Muscle of back (tissue), 11 donors: Measurements from ENCODE around the gene RHOBTB3. TPM values are rescaled to one million over a fixed set of nuclear protein-coding genes. Genes with fewer than 3 reads are reported as not detected.

Source experiments
- DNase-seq, 3 donors: peaks; one replicate each; pipeline versions ENCODE4 v3.0.0 to v3.0.0-alpha.2; 2013
- polyA plus RNA-seq, 10 donors: library from polyadenylated mRNA; unstranded; fragments of 120-200 nt; gene quantifications; one replicate each; pipeline ENCODE4 v1.2.1, GENCODE V29; 2013; ENCODE audit not compliant: insufficient read length in 10 of 10

Gene RHOBTB3
- polyA plus RNA-seq, 10 donors, result 81.1 to 131 (median 97.7) TPM

DNA sequence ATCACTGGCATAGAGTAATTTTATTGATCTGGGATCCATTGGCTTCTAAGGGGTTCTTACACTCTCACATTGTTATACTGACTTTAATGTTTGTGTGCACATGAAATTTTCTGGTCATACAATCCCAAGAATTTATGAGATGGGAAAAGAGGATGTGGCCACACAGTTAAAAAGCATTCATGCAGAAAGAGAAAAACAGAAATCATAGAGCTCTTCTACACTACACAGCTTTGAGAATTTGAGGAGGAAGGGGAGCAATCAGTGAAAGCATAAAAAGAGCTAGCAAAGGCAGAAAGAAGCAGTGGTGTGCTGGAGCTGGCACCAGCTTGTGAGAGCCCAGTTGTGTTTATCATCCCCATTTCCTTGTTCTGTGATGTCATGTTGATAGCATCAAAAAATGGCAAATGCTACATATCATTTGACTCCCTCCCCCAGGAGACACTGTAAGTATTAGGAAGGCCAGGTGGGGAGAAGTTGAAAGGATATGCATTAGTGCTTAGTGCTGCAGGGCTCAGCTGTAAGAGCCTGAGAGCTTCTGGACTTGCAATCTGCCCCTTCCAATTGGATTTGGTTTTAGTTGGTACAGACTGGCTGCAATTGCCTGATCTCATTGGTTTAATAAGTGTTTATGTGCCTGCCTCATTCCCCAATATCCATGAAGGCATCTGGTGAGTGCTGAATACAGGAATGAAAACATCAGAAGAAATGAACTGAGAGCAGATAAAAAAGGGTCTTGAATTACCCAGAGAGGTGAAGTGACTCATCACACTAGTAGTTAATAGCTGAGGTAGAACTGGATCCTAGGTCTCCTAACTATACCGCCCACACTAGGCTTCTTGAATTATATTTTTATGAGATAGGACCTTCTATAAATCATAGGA lies 30.9 kb downstream of the RHOBTB3 start:
- peak in 1 of 3 donors; percentile 12 for DNase-seq

DNA sequence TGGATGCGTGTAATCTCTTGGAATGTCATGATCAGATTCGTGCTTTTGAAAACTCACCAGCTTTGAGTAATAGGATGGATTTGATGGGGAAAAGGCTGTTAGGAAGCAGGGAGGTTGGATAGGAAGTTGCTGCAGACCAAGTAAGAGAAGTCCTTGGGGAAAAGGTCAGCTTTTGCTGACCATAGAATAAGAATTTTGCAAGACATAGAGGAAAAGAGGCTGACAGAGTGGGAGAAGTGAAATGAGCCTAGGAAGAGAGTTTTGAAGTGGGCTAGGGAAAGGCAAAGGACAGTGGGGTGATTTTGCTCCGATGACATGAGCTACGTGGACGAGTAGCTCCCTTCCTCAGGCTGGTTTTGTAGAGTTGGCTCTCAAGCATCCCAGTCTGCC lies 31.5 kb downstream of the RHOBTB3 start:
- DNase-seq, result no peak

DNA sequence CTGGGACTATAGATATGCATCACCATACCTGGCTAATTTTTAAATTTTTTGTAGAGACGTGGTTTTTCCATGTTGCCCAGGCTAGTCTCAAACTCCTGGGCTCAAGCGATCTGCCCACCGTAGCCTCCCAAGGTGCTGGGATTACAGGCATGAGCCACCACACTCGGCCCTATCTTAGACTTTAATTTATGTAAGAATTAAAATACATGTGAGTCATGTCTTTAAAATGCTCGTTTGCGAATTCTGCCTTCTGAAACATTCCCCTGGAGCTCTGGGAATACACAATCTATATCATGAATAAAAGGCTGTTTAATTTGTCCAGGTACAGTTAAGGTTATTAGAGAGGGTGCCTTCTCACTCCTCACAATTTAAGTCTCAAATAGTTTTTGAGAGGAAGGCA lies 32.8 kb downstream of the RHOBTB3 start:
- DNase-seq, result no peak

DNA sequence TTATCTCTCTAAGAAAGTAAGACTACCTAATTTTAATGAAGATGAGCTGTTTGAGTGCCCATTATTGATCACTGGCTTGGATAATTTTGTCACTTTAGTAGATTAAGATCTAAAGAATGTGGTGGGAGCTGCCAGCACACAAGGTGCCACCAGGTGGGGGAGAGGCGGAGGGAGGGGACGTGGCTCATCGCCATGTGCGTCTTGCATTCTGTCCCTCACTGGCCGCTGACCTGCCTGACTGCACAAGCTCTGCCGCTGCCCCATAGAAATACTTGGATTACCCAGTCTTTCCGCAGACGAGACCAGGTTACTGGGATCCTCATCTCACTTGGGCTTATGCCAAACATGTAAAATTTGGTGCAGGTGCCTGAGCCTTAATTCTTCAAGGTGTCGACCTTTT lies 37.6 kb downstream of the RHOBTB3 start:
- DNase-seq, result no peak

DNA sequence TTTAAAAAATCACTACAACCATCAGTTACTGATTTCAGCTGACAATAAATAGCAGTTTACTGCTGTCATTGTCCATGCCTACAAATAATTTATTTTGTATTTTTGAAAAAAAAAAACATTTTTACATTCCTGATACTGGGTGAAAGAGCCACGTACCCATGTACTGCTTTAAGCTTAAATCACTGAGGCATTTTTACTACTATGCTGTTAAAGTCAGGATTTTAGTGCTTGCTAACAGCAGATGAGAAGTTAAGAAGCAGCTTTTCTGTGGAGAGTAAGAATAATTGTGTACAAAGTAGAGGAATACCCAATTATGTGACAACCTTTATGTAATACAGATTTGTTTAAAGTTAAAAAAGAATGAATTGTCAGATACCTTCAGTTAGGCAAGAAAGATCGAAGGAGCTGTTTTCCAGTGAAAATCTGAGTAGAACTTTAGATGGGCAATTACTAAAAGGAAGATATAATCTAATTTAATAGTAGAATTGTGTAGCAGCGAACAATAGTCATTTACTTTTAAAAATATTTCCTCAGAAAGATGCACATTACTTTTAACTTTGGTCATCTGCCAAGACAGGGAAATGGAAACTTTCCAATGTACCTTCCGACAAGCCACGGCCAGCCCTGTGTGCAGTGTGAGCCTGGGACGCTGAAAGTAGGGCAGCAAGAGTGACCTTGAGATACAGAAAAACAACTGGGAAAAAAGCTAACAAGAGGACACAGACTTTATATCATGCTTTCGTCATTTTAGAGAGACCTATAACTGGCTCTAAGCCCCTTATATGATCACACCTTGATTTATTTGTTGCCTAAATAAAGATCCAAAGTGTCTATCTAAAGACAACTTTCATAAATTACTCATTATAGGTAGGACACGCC lies 39.9 kb downstream of the RHOBTB3 start:
- no peak for DNase-seq

DNA sequence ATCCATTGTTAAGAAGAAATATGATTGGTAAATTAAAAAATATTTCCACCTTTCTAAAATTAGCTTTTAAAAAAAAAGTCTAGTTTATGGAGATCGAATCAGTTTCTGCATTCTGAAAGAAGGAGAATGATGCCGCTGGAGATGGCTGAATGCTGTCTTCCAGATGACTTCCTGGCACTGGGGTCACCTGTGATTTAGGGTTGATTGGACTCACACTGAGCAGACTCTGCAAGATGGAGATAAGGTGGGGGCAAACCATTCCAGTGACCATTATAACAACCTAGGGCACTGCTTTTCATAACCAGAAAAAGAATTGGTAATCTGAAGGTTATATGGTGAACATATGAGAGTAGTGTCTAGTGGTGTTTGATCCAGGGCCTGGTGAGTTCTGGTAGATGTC lies 40.8 kb downstream of the RHOBTB3 start:
- no peak for DNase-seq

DNA sequence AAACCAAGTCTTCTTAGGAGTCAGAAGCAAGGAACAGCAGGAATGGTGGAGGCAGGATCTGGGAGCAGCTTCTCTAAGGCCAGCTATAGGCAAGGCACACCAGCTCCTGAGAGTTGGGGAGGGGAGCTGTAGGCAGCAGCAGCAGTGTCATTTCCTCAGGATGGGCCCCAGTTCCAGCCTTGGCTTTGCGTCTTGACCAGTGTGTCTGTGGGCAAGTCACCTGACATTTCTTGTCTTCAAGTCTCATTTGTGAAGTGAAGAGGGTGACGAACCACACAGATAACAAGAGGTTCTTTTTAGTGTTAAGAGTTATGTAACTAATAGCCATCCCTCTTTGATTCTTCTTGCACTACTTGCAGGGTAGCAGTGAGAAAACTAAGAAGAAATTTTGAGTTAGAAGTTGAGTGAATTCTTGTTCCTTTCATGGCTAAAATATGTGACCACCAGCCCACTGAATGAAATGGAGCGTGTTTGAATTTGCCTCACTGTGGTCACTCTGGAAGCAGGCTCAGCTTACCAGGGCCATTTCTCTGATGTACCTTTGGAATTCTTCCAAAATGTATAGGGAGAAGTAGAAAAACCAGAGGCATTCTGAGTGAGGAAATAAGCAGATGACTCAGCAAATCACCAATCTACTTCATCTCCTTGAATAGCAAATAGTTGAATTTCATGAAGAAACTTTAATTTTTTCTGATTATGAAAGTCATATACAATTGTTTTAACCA lies 42.4 kb downstream of the RHOBTB3 start:
- peak in 1 of 3 donors; percentile 64 for DNase-seq

DNA sequence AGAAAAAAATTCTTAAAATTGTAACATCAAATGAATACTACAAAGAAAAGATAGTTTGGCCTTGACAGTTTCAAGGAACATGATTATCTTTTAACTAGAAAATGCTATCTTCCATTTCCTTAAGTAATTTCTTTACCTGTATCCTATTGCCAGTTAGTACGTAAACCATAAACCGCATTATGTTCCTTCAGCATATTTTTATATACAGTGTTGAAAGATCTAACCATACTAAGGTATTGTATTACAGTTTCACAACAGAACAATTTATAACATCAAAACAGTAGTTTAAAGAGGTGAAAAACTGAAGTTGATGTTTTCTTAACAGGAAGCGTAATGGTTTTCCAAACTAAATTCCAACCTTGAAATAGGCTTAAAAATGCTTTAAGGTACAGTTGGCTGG lies 46.3 kb downstream of the RHOBTB3 start:
- no peak for DNase-seq

DNA sequence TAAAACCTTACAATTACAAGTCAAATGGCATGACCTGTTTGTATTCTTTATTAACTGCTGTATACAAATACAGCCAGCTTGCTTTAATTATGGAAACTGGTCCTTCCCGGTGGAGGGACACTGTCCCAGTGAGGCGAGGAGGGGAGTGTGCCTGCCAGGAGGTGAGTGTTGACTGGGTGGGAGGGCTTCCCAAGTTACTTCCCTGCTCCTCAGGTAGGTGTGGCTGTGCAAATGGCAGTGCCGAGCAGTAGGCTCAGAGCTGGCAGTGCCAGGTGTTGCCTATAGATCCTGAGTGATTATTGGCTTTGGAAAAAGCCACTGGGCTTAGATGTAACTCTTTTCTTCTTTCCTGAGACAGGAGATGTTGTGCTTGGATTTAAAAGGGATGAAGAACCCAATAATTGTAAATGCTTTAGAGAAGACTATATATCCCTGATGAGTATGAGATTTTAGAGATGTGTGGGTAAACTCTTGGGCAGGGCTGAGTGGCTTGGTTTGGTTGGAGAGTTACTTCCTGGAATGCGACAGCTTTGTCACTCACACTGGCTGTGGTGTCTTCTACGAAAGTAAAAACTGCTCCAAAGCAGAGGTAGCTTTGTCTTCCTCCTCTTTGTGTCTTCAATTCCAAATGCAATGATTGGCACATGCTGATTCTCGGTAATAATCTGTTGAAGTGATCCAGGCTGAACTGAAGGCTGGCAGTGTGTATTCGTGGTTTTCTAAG lies 47.7 kb downstream of the RHOBTB3 start:
- DNase-seq, result no peak

DNA sequence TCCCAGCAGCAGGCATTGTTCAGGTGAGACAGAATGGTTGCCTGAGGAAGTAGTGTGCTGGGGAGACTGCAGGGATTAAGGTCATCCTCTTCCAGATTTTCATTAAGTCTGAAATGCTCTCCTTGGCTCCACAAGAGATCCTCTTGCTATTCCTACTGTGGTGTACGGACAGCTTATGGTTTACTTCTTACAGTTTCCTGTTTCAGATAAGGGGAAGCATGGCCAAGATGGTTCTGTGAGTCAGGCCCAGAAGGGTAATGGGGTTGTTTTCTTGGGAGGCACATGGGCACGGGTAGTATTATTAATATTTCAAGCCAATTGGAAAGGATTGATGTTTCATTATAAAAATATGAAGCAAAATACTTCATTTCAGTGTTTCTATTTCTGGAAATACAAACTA lies 48.5 kb downstream of the RHOBTB3 start:
- no peak for DNase-seq

DNA sequence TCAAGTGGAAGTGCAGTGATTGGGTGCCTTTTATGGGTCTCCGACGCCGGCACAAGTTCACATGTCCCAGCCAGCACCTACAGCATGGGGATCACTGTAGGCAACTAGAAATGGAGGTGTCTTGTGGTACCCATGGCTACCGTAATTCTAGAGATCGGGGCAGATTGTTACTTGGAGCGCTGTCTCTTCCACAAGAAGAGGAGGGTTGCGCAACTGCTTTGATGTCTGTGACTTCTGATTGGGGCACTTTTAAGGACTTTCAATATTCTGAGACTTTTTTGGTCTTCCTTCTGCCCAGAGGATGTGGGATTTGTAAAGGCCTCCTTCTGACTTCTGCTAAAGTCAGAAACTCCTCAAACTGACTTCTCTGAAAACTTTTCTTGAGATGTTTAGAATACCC lies 49.5 kb downstream of the RHOBTB3 start:
- peak in 1 of 3 donors; percentile 22 for DNase-seq

DNA sequence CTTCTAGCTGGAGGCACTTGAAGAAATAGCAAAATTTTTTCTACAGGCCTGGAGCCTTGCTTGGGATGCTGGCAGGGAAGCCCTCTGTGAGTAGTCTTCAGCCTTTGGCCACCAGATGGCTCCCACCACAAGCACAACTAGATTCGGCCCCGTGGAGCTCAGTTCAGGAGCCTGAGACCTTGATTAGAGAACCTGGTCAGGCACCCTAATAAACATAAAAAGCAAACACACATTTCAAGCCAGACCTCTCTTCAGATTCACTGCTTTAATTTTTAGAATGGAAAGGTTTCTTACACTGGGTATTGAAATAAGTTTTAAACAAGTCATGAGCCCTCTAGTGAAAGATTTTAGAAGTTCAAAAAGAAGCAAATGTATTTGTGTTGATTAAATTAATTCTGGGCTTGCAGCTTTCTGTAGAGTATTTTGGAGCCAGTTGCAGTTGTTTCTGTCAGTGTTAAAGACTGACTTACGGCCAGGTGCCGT lies 50.0 kb downstream of the RHOBTB3 start:
- peak; percentile 63 to 88 (median 78) for DNase-seq

DNA sequence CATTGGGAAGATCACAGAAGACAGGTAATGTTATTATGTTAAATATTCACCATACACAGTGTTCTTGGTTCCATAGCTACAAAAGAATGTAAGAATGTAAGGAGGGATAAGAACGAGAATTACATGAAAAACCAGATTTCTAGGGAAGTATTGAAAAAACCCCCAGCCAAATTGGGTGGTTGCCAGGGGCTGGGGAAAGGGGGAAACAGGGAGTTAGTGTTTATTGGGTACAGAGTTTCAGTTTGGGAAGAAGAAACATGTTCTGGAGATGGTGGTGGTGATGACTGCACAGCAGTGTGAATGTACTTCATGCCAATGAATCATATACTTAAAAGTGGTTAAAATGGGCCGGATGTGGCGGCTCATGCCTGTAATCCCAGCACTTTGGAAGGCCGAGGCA lies 51.0 kb downstream of the RHOBTB3 start:
- DNase-seq, result no peak

DNA sequence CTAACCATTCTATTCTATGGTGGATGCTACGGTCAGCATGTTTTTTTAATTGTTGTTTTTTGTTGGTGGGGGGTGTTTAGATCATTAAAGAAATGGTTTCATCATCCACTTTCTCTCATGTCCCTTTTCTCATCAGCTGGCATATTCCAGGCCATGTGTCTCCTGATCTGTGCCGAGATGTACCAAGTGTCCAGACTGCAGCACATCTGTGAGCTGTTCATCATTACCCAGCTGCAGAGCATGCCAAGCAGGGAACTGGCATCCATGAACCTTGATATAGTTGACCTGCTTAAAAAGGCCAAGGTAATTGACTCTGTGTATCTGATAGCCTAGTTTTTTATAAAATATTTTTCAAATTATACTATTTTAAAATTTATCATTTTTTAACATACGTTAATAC lies 52.5 kb downstream of the RHOBTB3 start:
- no peak for DNase-seq

DNA sequence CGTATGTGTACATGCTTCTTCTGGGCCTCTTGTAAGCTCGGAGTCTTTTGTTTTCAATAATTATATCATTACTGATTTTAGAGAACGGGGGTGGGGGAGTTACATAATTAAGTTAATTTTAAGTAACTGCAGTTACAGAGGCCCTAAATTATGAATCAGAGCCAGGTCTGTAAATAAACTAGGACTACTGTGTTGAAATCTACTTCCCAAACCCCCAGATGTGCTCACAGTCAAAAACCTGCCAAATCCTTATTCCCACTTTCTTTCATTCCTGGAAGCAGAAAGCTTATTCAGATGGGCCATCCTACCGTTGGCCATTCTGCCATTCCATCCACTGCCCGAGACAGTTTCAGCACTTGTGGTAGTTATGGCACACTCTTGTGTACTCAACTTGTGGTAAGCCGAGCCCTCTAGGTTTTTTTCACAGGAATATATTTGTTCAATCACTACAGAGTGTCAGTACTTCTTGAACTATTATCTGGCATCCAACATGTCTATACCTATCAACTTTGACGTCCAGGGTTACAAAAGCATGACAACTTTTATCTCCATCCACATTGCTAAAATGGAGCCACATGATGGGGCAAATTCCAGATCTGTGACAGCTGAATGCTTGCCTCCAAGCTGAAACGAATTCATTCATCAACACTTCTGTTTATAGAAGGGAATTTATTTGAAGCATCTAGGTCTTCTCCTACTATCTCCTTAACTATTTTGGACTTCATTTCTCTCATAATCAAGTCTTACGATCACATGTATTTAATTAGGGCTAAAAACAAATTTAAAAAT lies 53.6 kb downstream of the RHOBTB3 start:
- DNase-seq, result no peak

DNA sequence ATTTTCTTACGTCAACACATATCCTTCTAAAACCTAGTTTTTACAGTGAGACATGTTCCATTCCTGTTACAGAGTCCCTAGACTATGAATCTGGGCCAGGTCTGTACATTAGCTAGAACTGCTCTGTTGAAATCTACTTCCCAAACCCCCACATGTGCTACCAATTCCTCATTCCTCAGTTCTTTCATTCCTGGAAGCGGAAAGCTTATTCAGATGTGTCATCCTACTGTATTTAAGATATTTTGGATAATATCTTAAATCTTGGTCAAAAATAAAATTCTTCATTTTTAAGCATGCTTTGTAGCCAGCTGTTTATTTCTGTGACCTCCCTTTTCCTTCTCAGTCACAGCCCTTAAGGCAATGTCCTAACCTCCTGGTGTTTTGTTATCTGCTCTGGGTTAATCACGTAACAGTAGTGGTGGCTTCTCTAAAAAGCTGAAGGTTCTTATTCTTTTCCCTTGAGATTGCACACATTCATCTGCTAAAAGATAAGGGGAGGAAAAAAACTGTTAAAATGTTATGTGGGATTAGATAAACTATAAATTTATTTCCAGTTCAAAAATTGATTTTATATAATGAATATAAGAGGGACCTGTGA lies 55.8 kb downstream of the RHOBTB3 start:
- DNase-seq, result no peak

DNA sequence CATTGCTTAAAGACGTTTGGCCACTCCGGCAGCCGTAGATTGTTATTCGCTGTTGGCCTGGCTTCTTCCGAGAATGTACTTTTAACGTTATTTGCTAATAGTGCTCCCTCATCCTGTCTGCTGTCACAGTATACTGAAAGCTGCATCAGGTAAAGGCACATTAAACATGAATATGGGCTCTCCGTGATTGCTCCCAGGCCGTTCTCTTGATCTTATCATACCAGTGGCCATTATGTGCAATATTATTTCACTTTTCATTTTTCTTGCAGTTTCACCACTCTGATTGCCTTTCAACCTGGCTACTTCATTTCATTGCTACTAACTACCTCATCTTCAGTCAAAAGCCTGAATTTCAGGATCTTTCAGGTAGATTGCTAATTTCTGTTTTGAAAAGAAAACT lies 57.4 kb downstream of the RHOBTB3 start:
- DNase-seq, result no peak

DNA sequence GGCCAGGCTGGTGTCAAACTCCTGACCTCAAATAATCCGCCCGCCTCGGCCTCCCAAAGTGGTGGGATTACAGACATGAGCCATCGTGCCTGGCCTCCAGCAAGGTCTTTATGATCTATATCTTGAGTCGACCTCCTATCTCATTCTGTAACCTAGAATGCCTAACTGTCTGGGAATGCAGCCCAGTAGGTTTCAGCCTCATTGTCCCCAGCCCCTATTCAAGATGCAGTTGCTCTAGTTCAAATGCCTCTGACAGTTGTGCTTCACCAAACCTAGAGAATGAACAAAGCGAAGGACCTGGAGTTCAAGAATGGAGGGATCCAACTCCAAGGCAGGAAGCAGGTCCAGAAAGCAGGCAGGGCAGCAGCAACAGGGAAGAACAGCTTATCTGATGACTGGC lies 60.6 kb downstream of the RHOBTB3 start:
- no peak for DNase-seq

DNA sequence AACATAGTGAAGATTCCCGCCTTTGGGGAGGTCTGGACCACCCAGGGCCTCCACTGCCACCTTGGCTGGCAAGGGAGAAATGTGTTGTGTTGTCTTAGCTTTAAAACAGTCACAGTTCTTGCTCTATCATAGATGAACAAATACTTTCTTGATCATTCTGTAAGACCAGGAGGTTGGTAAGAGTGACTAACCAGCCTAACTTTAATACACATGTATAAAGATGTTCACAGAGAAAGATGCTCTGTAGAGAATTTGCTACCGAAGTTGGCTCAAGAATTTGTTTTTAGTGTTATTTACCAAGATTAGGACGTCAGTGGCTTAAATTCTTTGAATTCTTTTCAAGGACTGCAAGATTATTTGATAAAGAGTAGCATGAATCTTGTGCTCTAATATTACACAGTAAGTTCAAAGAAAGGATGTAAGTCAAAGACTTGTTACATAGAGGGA lies 63.0 kb downstream of the RHOBTB3 start:
- no peak for DNase-seq

DNA sequence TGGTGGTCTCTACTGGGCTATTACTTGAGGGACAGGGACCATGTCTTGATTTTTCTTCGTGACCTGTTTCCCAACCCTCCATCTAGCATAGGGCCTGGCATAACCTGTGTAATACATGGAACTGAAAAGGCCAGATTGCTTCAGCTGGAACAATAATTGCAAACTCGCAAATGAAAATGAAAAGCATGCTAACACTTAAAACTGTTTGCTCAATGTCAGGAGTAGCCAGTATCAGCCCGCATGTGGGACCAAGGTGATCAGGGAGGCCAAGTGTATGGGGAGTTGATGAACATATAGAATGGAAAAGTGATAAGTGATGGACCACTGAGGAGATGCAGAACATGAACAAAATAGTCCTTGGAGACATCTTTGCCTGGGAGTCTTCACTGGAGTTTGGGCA lies 66.2 kb downstream of the RHOBTB3 start:
- no peak for DNase-seq
